Fibroblast of lung (primary cell): Measurements from ENCODE around the gene EEF1AKMT3.

Experiments
- EZH2 ChIP-seq: IDR thresholded peaks from 2 replicates; pipeline ENCODE4 v1.5.1; 2012; ENCODE audit warnings: low read length, control low read depth, mild to moderate bottlenecking; ENCODE audit errors: missing control alignments
- TF ChIP-seq, protein P1 (sequence below), 2 donors: IDR thresholded peaks in 1 of 2; conservative IDR thresholded peaks in 1 of 2; 1 replicate in 1 of 2; 2 replicates in 1 of 2; pipeline ENCODE4 v1.5.1; 2011 to 2012; ENCODE audit warnings: low read length in 2 of 2, control low read depth in 1 of 2, inconsistent platforms in 1 of 2, low read depth in 1 of 2, mild to moderate bottlenecking in 1 of 2

DNA sequence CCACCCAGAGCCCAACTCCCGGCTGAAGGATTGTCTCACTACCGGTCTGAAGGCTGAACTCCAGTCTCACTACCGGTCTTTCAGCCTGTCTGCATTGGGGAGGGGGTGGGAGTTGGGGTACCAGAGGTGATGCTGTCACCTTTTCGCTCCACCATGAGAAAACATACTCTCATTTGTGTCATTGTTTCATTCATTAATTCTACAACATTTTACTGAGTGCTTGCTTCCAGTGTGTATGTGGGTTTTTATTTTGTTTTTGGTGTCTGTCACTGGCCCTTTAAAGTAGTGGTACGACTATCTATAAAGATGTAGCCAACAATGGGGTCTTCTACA is 19.8 kb upstream of the EEF1AKMT3 start:
- no peak for TF ChIP-seq EZH2
- TF ChIP-seq, protein P1, sequence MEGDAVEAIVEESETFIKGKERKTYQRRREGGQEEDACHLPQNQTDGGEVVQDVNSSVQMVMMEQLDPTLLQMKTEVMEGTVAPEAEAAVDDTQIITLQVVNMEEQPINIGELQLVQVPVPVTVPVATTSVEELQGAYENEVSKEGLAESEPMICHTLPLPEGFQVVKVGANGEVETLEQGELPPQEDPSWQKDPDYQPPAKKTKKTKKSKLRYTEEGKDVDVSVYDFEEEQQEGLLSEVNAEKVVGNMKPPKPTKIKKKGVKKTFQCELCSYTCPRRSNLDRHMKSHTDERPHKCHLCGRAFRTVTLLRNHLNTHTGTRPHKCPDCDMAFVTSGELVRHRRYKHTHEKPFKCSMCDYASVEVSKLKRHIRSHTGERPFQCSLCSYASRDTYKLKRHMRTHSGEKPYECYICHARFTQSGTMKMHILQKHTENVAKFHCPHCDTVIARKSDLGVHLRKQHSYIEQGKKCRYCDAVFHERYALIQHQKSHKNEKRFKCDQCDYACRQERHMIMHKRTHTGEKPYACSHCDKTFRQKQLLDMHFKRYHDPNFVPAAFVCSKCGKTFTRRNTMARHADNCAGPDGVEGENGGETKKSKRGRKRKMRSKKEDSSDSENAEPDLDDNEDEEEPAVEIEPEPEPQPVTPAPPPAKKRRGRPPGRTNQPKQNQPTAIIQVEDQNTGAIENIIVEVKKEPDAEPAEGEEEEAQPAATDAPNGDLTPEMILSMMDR (conservative IDR thresholded peaks at IDR 0.05 in 1 of 2, IDR thresholded peaks at IDR 0.05 in 1 of 2; ENCODE audit: low read depth in 1 of 2, low read length in 2 of 2): no peak
